Hepatocyte (in vitro differentiated cells): ENCODE measurements around the gene NDUFA9. TPM values are rescaled to one million over a fixed set of nuclear protein-coding genes. Genes with fewer than 3 reads are reported as not detected.

ENCODE experiments used
- polyA plus RNA-seq: library from polyadenylated mRNA; unstranded; fragments of >200 nt; fragmentation: Nextera tagmentation; extraction: Ambion mirVana; gene quantifications from 2 replicates; pipeline ENCODE4 v1.2.1, GENCODE V29; 2016
- total RNA-seq: library from RNA; depleted of rRNA; stranded (reverse); fragments of >200 nt; gene quantifications from 2 replicates; pipeline ENCODE4 v1.2.3, GENCODE V29; 2014

The NDUFA9 gene
- total and polyA plus RNA-seq, 2 experiments from 2014 or later, result 53.2 to 138 TPM

Other genes starting within 250 kb of the NDUFA9 start
- gene FGF6, start 203.3 kb upstream of the NDUFA9 start, total RNA-seq, result not detected in 2 replicates
- not detected in 2 replicates for gene FGF6, start 203.3 kb upstream of the NDUFA9 start, polyA plus RNA-seq
- 9.8 and 11.5 TPM in 2 replicates for gene RAD51AP1, start 110.2 kb upstream of the NDUFA9 start, total RNA-seq
- gene RAD51AP1, start 110.2 kb upstream of the NDUFA9 start, polyA plus RNA-seq, result 4.6 and 5.4 TPM in 2 replicates
- 34.1 and 34.7 TPM in 2 replicates for gene DYRK4, start 86.9 kb upstream of the NDUFA9 start, total RNA-seq
- gene DYRK4, start 86.9 kb upstream of the NDUFA9 start, polyA plus RNA-seq, result 42.0 and 50.3 TPM in 2 replicates
- 0.68 and 3.5 TPM in 2 replicates for gene AKAP3, start 63 bp upstream of the NDUFA9 start, total RNA-seq
- 1.2 and 1.3 TPM in 2 replicates for gene AKAP3, start 63 bp upstream of the NDUFA9 start, polyA plus RNA-seq
- gene GALNT8, start 71.3 kb downstream of the NDUFA9 start, total RNA-seq, result 1.8 and 2.5 TPM in 2 replicates
- gene GALNT8, start 71.3 kb downstream of the NDUFA9 start, polyA plus RNA-seq, result 1.0 and 1.3 TPM in 2 replicates